OCI-LY3 (cell line): ENCODE data around the gene ACTR3.

Source experiments
- CTCF ChIP-seq: fragments of 200-600, 300-600 bp; sonication (generic); IDR thresholded peaks from 2 replicates; pipeline ENCODE4 v1.5.1; 2014; ENCODE audit warnings: antibody characterized with exemption, low read length, low read depth
- EZH2phosphoT487 ChIP-seq: fragments of 200-600 bp; shearing (Covaris generic); IDR thresholded peaks from 2 replicates; pipeline ENCODE4 v1.6.1; 2018; ENCODE audit warnings: antibody characterized with exemption, mixed run types, low read depth

DNA sequence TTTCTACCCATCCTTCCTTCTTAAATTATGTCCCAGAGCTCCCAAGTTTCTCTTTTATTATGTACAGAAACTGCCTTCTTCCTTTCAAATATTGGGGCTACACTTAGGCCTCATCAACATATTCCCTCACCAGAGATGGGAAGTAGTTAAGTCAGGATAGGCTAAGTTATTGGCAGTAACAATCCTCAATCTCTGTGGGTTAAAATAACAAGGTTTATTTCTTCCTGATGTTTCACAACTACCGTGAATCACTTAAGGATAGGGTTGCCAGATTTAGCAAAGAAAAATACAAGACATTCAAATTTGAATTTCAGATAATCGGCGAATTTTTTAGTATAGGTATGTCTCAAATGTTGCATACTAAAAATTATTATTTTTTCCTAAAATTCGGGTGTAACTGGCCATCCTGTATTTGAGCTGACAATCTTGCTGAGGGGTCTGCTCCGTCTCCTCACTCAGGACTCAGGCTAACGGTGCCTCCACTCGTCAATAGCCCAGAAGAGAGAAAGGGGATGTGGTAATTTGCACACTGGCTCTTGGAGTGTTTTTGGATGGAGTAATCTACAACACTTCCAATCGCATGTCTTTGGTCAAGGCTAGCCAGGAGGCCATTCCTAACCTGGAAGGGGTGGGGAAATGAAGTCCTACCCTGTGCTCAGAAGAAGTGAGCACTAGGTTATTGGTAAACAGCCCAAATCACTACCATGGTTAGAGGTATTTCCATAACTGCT lies 91.7 kb downstream of the ACTR3 start:
- TF ChIP-seq CTCF: no peak
- TF ChIP-seq EZH2phosphoT487: no peak
